Thymus (tissue), 11 donors: Measurements from ENCODE around the gene GLRX. TPM values are rescaled to one million over a fixed set of nuclear protein-coding genes. Genes with fewer than 3 reads are reported as not detected.

ENCODE experiments used
- DNase-seq, 9 donors: peaks; one replicate each; pipeline ENCODE4 v3.0.0-alpha.2; 2013; ENCODE audit warnings: low spot score in 9 of 9, low read depth in 6 of 9, missing footprints in 1 of 9
- H3K27ac ChIP-seq, 2 donors: one replicate each; pipeline ENCODE4 v1.5.1; 2013; ENCODE audit warnings: control low read depth in 1 of 2, low read depth in 1 of 2, low read length in 1 of 2, mild to moderate bottlenecking in 1 of 2, moderate library complexity in 1 of 2
- H3K27me3 ChIP-seq, 2 donors: one replicate each; pipeline ENCODE4 v1.5.1; 2013; ENCODE audit warnings: low read length in 1 of 2; ENCODE audit not compliant: control insufficient read depth in 2 of 2, insufficient read depth in 1 of 2
- H3K36me3 ChIP-seq, 2 donors: one replicate each; pipeline ENCODE4 v1.5.1; 2013; ENCODE audit warnings: low read length in 1 of 2, mild to moderate bottlenecking in 1 of 2, moderate library complexity in 1 of 2; ENCODE audit not compliant: control insufficient read depth in 2 of 2, insufficient read depth in 2 of 2
- H3K4me1 ChIP-seq, 2 donors: one replicate each; pipeline ENCODE4 v1.5.1; 2013; ENCODE audit warnings: low read length in 2 of 2; ENCODE audit not compliant: control insufficient read depth in 2 of 2, insufficient read depth in 2 of 2
- H3K4me3 ChIP-seq, 2 donors: one replicate each; pipeline ENCODE4 v1.5.1; 2013; ENCODE audit warnings: low read length in 2 of 2, control low read depth in 1 of 2, mild to moderate bottlenecking in 1 of 2
- H3K9me3 ChIP-seq, 2 donors: one replicate each; pipeline ENCODE4 v1.5.1; 2013; ENCODE audit warnings: low read length in 1 of 2, mild to moderate bottlenecking in 1 of 2; ENCODE audit not compliant: control insufficient read depth in 2 of 2, insufficient read depth in 1 of 2
- WGBS: extraction: QIAGEN DNeasy Blood & Tissue Kit; methylation state at CpG from one replicate; pipeline ENCODE4 v1.1.7; 2013; 5-methylcytosine and 5-hydroxymethylcytosine counted together
- polyA plus RNA-seq: library from polyadenylated mRNA; stranded (reverse); fragments of 200-250 nt; gene quantifications from one replicate; pipeline ENCODE4 v1.2.3, GENCODE V29; 2013
- total RNA-seq: library from RNA; stranded (reverse); fragments of 120-200 nt; gene quantifications from one replicate; pipeline ENCODE4 v1.2.4, GENCODE V29; 2013
- donor health status: healthy.

Gene GLRX
- total and polyA plus RNA-seq, 2 donors: 52.4 to 119 TPM

- peak overlapping the region; percentile 94 to 95 for H3K27ac ChIP-seq
- 81% methylated on average over 5 of the region's 5 CpGs for WGBS
Observed at GRCh38 chr5:95824747-95825146, 2.2 kb upstream of the GLRX start.

DNA sequence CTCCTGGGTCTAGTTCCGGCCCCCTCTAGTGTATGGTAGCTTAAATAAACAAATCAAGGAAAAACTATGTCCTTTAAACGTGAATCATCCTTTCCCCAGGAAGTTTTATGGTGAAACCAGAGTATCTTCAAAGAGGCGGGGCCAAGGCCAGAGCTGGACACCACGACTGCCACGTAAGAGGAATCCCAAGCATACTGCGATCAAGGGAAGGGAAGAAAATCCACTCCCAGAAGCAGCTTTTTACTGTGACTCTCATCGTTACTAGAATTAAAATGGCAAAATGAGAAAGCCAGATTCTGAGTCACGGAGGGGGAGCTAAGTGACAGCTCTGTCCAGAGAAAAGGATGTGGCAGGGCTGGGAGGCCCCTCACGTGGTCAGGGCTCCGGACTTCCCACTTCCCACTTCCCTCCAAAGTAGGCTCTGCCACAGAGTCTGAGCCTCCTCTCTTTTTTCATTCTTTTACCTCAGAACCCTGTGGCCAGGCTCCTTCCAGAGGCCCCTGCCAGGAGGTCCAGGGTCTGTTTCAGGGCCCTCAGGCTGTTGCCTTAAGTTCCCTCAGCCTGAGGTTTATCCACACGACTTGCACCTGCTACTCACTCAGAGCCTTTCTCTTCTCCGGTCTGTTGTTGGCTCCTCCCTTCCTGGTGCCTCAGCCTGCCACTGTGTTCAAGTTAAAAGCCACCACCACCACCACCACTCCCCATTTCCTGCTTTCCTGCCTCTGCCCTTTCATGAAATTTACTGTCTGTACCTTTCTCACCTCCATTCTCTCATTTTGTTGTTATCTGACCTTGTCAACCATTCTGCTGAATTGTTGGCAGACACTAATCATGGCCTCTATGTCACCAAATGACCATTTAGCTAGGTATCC is 1.4 kb upstream of the GLRX start:
- H3K27ac ChIP-seq: peak overlapping the region; percentile 94 to 95
- 26% methylated on average over 12 of the region's 12 CpGs for WGBS
- H3K4me3 ChIP-seq: peak overlapping the region; percentile 86 to 97
- peak in 5 of 9 donors; percentile 72 to 92 (median 76) for DNase-seq
- H3K4me1 ChIP-seq: peaks cover 22 to 67% of the 10 kb centered on the region in 2 donors
- H3K27me3 ChIP-seq: no peaks in the 10 kb centered on the region
- H3K9me3 ChIP-seq: no peaks in the 10 kb centered on the region
- peaks cover 0 to 3% of the 10 kb centered on the region in 2 donors for H3K36me3 ChIP-seq

More at GRCh38 chr5:95824747-95825146, 2.2 kb upstream of the GLRX start:
- no peak overlapping the region for H3K4me3 ChIP-seq
- peaks cover 19 to 64% of the 10 kb centered on the region in 2 donors for H3K4me1 ChIP-seq
- H3K9me3 ChIP-seq: no peaks in the 10 kb centered on the region
- no peak for DNase-seq
- H3K27me3 ChIP-seq: no peaks in the 10 kb centered on the region
- H3K36me3 ChIP-seq: no peaks in the 10 kb centered on the region

DNA sequence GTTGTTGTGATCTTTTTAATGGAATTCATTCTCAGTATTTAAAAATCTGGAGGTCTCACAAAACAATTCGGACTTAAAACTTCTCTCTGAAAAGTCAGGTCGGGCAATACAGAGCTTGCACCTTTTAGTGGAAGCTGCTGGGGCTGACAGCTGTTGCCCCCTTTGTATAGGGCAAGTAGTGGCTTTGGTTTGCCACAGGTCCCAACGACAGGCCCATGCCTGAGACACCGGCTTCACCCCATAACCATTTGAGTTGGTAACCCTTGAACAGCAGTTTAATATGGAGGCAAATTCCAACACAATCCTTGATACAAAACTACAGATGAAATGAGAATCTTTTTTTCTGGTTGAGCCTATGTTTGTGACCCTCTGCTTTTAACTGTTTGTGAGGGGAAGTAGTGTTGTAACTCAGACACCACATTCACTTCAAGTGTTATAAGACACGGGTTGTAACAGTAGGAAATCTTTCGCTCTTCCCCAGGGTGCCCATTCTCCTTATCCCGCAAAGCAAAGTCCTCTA is 752 bp upstream of the GLRX start:
- Histone ChIP-seq H3K4me3 (peak overlapping the region; percentile 86 to 97), H3K27me3 (no peaks in the 10 kb centered on the region), H3K27ac (peak overlapping the region; percentile 94 to 95), H3K4me1 (peaks cover 29 to 70% of the 10 kb centered on the region in 2 donors), H3K36me3 (peaks cover 0 to 9% of the 10 kb centered on the region in 2 donors), H3K9me3 (no peaks in the 10 kb centered on the region)
- 27% methylated on average over 7 of the region's 7 CpGs for WGBS
- peak in 1 of 9 donors; percentile 67 for DNase-seq

GRCh38 chr5:95822043-95822541 is 434 bp downstream of the GLRX start:
- no peaks in the 10 kb centered on the region for H3K27me3 ChIP-seq
- peak in 1 of 9 donors; percentile 48 for DNase-seq
- H3K27ac ChIP-seq: peak overlapping the region; percentile 94 to 95
- H3K36me3 ChIP-seq: peaks cover 4 to 14% of the 10 kb centered on the region in 2 donors
- WGBS: under 1% methylated on average over 19 of the region's 19 CpGs
- peak overlapping the region; percentile 86 to 97 for H3K4me3 ChIP-seq
- H3K9me3 ChIP-seq: no peaks in the 10 kb centered on the region
- peaks cover 40 to 77% of the 10 kb centered on the region in 2 donors for H3K4me1 ChIP-seq

DNA sequence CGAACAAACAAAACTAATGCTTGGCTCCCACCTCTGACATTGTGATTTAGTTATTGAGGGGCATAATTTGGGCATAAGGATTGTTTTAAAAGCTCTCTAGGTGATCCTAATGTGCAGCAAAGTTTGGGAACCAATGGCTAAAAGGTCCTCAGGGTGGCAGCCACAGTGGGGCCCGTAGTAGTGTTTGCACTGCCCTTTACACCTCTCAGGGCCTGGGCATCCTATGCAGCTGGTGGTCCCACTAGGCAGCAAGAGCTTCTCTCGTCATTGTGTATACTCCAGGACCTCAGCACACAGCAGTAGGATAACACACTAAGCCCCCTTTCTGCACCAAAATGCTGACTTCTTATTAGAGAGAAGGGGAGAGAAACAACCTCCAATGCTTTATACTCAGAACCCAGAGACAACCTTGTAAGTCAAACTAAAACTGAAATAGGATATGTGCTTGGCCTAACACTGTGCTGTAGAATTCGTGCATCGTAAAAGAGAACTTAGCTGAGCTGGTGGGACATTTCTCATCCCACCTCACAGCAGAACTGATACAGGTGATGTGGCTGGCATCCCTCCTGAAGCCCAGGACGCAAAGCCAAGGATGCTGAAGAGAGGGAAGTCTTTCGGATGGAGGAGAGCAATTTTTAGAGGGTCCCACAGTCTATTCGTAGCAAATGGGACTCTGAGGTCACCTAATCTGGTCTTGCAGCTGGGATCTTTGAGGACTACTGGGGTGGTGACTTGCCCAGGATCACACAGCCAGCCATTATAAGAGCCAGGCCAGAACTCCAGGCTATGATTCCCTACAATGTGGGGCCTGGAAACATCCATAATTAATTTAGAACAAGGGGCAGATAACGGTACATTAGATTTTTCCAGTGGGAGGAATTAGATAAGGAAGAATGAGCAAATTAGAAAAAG is 1.2 kb downstream of the GLRX start:
- 23% methylated on average over 9 of the region's 9 CpGs for WGBS
- no peaks in the 10 kb centered on the region for H3K27me3 ChIP-seq
- peaks cover 4 to 21% of the 10 kb centered on the region in 2 donors for H3K36me3 ChIP-seq
- peak overlapping the region; percentile 86 to 97 for H3K4me3 ChIP-seq
- no peaks in the 10 kb centered on the region for H3K9me3 ChIP-seq
- H3K27ac ChIP-seq: peak overlapping the region; percentile 84 to 94
- peak in 1 of 9 donors; percentile 45 for DNase-seq
- H3K4me1 ChIP-seq: peaks cover 47 to 83% of the 10 kb centered on the region in 2 donors

DNA sequence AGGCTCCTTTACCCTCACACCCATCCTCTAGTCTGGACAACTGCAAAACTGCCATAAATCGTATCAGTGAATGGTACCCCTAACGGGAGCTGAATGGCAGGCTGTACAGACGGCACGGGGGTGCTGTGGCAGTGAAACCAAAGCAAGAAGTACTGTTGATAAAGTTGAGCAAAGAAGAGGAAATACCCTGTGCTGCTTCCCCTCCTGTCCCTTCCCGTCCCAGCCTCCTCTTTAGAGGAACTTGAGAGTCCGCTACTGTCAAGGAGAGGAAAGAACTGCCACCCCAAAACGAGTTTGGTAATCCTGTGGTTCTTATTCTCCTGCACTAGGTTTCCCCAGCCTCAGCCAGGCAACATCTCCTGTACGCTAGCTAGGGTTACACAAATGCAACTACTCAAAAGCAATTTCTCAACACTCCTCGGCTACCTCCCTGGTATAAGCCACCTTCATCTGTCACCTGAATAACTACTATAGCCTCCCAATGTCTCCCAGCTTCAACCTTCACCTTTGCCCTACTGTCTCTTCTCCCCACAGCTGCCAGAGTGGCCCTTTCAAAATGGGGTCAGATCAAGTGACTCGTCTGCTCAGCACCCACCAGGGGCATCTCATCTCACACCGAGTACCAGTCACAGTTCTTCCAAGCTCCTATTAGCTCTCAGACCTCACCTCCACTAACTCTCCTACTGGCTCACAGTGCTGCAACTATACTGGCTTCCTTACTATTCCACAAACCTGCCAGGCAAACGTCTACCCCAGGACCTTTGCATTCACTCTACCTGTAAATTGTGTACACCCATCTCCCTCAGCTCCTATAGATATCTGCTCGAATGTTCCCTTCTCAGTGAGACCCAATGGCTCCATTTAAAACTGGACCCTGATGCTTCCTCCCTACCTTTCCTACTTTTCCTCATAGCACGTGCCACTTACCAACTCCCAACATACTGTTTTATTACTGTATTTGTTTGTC is 4.1 kb downstream of the GLRX start:
- 38% methylated on average over 14 of the region's 14 CpGs for WGBS
- H3K27ac ChIP-seq: peak overlapping the region; percentile 56 to 71
- peaks cover 40 to 79% of the 10 kb centered on the region in 2 donors for H3K4me1 ChIP-seq
- peak overlapping the region; percentile 28 to 34 for H3K4me3 ChIP-seq
- DNase-seq: peak in 1 of 9 donors; percentile 60
- no peaks in the 10 kb centered on the region for H3K9me3 ChIP-seq
- peaks cover 11 to 49% of the 10 kb centered on the region in 2 donors for H3K36me3 ChIP-seq
- H3K27me3 ChIP-seq: no peaks in the 10 kb centered on the region

- no peaks in the 10 kb centered on the region for H3K9me3 ChIP-seq
- H3K27ac ChIP-seq: peak overlapping the region; percentile 13 to 36
- no peaks in the 10 kb centered on the region for H3K27me3 ChIP-seq
- 87% methylated on average over 12 of the region's 12 CpGs for WGBS
- no peak for DNase-seq
- peaks cover 14 to 55% of the 10 kb centered on the region in 2 donors for H3K36me3 ChIP-seq
- peak overlapping the region in 1 of 2 donors; percentile 34 for H3K4me3 ChIP-seq
- peaks cover 48 to 80% of the 10 kb centered on the region in 2 donors for H3K4me1 ChIP-seq
Observed at GRCh38 chr5:95817430-95817829, 5.1 kb downstream of the GLRX start.

GRCh38 chr5:95816776-95817175 is 5.8 kb downstream of the GLRX start:
- Histone ChIP-seq H3K27me3 (no peaks in the 10 kb centered on the region), H3K36me3 (peaks cover 14 to 55% of the 10 kb centered on the region in 2 donors), H3K4me1 (peaks cover 54 to 86% of the 10 kb centered on the region in 2 donors), H3K4me3 (no peak overlapping the region), H3K27ac (peak overlapping the region in 1 of 2 donors; percentile 38), H3K9me3 (no peaks in the 10 kb centered on the region)
- no peak for DNase-seq
- 73% methylated on average over 4 of the region's 4 CpGs for WGBS
